DMS 273 (cell line): ENCODE data around the gene KDM2A.

Experiments
- DNase-seq: peaks from one replicate; lab custom pipeline; 2025; ENCODE audit not compliant: unreplicated experiment; lab: John Stamatoyannopoulos, UW

Gene KDM2A

DNA sequence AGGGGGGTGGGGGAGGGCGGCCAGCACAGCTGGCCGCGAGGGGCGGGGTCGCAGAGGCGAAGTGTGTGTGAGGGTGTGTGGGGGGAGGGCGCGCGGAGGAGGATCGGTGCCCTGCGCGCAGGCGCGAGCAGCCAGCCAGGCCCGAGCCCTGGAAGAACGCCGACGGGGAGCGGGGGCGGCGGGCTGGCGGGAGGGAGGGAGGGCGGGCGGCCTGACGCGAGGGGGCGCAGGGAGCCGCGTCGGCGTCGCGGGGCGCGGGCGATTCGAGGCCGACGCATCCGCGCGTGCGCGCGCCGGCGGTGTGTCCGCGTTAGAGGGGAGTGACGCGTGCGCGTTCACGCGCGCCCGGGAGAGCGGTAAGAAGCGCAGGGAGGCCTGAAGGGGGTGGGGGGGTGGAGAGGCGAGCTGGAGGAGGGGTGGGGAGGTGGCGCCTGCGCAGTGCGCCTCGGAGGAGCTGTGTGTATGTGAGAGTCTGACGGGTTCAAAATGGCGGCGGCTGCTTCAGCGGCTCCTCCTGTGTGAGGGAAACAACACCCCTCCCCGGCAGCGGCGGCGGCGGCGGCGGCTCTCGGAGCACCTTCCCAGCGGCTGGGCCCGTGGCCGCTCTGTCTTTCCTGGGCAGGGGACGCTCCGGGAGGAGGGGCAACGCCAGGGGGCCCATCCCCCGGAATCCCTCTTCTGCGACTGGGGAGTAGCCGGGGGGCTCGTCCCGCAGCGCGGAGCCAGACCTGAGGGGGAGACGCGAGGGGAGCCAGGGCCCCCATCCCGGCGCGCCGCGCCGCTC lies at the start of gene KDM2A:
TSS of gene KDM2A (plus strand) at position 463 of the 784 bp plus-strand sequence. CDS start 2,054 bp downstream, outside the sequence.
- DNase-seq: peak; percentile 99

DNA sequence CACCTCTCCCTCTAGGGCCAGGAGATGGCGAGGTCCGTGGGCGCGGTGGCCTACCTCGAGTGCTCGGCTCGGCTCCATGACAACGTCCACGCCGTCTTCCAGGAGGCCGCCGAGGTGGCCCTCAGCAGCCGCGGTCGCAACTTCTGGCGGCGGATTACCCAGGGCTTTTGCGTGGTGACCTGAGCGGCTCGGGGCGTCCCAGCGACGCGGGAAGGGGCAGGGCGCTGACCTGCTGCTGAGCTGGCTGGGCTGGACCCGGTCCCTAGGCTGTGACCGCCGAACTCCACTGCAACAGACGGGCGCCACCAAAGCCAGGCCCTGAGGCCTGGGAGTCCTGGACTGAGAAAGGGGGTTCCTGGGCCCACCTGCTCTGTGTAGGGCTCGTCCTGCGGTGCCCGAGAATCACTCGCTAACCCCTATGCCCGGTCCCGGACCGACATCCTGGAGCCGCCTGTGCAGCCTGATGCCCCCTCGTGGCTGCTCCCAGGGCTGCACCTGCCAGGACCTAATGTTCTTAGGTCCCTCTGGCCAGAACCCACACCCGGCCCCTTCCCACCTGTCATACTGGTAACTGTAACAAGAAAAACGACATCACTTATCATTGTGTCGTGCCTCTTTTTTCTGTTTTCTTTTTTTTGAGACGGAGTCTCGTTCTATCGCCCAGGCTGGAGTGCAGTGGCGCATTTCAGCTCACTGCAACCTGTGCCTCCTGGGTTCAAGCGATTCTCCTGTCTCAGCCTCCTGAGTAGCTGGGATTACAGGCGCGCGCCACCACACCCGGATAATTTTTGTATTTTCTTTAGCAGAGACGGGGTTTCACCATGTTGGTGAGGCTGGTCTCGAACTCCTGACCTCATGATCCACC lies 47.4 kb upstream of the KDM2A start:
- DNase-seq: peak; percentile 64

DNA sequence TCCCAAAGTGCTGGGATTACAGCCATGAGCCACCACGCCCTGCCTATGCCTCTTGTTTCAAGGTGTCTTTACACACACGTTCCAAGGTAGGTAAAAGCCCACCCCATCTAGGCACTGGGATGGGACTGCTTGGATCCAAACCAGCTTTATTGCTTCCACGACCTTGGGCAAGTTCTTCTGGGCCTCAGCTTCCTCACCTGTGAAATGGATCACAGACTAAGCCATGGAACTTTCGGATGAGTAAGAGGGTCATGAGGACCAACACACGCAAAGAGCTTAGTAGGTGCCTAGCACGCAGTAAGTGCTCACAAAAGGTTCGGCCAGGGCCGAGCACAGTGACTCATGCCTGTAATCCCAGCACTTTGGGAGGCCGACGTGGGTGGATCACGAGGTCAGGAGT lies 46.8 kb upstream of the KDM2A start:
- DNase-seq: no peak

DNA sequence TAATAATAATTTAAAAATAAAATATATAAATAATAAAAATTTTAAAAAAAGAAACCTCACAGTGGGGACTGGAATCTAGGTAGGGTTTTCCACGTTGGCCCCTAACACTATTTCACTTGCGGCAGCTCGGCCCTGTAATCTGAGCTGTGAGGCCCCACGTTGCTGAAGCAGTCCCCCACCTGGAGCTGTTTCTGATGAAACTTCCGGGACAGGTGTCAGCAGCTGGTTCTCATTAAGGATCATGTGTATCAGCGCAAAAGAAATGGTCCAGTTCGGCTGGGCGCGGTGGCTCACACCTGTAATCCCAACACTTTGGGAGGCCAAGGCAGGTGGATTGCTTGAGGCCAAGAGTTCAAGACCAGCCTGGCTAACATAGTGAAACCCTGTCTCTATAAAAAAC lies 45.2 kb upstream of the KDM2A start:
- no peak for DNase-seq

DNA sequence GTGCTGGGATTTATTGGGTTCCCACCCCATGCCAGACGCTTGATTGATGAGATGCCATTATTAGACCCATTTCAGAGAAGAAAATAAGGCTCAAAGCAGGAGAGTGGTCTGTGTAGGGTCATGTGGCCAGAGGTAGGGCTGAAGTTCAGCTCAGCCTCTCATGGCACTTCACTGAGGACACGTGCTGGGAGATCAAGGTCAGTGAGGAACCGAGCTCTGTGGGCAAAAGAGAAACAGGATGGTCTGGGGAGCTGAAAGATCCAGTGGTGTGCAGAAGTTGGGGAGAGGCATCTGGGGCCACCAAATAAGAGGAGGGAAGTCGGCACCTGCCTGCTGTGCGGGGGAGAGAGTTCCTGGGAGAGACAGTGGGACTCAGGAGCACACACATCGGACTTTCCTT lies 42.9 kb upstream of the KDM2A start:
- DNase-seq: no peak

DNA sequence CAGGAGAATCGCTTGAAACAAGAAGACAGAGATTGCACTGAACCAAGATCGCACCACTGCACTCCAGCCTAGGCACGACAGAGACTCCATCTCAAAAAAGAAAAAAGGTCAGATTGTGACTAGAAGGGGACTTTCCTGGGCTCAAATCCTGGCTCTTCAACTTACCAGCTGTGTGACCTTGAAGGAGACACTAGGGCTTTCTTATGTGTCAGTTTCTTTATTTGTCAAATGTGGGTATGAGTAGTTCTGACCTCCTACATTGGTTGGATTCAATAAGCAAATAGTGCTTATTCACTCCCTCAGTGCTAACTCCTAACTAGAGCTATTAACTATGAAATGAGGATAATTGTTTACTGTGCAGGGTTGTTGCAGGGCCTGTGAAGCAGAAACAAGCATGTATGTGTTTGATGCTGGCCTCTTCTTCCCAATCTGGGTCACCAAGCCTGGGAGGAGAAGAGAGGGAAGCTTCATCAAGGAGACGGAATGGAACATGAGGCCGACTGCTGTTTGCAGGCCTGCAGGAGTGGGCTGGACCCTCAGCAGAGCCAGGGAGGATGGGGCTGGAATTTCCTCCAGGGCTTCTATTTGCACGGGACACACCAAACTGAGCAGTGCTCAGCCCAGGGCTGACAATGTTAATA lies 39.9 kb upstream of the KDM2A start:
- DNase-seq: no peak

DNA sequence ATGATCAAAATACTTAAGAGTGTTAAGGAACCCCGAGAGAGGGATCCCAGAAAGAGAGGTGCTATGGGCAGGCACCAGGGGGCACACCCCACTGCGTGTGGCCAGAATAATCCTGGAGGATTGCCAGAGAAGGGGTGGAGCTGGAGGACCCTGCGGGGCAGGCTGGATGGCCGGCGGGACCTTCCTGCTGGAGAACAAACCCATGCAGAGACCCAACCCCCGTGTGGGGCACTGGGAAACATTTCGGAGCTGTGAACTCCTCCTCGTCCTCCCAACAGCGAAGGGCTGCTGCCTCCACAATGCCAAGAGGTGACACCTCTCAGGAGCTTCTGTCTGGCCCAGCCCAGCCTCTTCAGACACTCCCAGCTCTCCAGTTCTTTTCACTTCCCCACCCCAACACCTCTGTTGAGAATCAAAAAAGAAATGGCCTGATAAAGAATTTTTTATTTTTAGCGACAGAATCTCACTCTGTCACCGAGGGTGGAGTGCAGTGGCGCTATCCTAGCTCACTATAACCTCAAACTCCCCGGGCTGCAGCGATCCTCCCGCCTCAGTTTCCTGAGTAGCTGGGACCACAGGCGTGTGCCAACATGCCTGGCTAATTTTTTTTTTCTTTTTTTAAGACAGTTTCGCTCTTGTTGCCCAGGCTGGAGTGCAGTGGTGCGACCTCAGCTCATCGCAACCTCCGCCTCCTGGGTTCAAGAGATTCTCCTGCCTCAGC lies 36.8 kb upstream of the KDM2A start:
- no peak for DNase-seq

DNA sequence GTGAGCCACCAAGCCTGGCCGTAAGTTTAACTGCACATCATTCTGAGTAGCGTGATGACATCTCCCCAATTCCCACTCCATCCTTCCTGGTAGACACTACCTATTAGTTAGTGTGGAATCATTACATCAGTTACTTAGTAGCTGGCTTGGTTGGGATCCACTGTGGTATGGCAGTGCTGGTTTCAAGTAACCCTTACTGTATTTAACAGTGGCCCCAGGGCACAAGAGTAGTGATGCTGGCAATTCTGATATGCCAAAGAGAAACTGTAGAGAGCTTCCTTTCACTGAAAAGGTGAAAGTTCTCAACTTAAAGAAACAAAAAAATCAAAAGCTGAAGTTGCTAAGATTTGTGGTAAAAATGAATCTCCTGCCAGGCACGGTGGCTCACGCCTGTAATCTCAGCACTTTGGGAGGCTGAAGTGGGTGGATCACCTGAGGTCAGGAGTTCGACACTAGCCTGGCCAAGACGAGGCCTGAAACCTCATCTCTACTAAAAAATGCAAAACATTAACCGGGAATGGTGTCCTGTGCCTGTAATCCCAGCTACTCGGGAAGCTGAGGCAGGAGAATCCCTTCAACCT lies 35.2 kb upstream of the KDM2A start:
- no peak for DNase-seq

DNA sequence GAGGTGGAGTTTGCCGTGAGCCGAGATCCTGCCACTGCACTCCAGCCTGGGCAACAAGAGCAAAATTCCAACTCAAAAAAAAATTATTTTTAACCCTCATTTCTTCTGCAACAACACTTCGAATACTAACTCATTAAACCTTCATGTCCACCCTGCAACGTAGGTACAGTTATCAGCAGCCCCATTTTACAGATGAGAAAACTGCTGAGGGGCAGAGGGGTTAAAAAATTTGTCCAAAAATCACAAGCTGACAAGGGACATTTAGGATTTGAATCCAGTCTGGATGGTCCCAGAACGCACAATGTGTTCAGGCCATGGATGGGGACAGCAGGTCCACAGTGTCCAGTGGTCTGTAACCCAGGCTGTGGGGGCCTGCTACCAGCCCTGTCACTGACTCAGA lies 33.4 kb upstream of the KDM2A start:
- no peak for DNase-seq

DNA sequence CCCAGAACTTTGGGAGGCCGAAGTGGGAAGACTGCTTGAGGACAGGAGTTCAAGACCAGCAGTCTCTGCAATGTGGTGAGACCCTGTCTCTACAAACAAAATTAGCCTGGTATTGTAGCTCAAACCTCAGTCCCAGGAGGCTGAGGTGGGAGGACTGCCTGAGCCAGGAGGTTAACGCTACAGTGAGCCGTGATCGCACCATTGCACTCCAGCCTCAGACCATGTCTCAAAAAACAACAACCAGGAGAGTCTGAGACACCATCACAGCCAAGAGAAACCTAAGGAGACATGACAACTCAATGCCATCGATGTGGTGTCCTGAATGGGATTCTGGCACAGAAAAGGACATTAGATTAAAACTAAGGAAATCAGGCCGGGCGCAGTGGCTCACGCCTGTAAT lies 28.3 kb upstream of the KDM2A start:
- DNase-seq: no peak

DNA sequence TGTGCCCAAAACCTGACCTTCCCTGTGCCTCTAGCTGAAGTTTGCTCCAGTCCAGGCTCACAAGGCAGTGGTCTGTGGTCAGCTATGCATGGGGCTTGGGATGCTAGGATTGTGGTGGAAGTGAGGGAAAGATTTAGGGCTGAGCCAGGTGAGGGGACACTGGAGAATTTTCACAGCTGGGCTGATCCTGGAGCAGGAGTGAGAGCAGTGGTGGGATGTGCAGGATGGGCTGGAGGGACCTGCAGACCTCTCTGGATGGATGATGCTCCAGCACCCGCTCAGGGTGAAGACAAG lies 23.9 kb upstream of the KDM2A start:
- no peak for DNase-seq

DNA sequence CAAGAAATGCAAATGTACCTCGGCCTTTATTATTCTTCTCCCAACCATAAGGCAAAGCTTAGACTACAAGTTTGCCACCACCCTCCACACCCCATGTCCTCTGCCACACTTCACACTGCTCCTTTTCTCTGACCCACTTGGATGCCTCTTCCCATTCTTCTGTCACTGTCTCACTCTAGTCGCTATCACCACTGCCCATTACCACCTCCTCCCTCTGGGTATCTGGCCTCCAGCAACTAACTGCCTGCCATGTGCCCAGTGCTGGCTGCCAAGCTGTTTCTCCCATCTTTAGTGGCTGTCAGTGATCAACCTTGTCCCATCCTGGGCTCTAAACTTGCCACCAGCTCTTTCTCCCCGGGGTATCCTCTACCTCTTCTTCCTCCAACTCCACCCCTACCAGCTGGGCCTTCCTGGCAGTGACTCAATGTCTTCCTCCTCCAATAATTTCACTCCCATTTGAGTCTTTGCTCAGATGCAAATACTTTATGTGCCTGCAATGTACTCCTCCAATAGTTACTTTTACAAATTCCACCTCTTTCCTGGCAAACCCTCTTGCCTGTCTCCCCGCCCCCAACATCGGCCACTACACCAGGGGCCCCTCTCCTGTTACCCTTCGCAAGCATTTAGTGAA lies 20.1 kb upstream of the KDM2A start:
- peak; percentile 19 for DNase-seq

DNA sequence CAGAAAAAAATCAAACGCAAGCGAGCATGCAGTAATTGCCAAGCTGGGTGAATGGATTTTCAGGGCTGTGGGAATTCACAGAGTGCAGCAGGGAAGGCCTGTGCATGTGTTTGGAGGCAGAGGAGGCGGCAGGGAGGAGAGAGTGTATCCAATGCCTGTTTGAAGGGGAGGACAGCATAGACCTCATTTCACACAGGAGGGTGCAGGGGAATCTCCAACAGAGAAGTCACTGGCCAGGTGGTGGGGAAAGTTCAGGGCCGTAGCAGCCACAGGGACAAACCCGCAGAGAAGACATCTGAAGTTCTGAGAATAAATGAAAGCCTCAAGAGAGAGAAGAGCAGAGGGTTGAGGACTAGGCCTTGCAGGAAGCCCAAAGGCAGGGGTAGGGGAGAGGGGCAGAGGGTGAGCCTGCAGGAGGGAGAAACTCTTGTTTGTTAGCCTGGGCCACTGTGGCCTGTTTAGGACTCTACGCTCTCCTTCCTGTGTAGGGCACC lies 19.2 kb upstream of the KDM2A start:
- no peak for DNase-seq

DNA sequence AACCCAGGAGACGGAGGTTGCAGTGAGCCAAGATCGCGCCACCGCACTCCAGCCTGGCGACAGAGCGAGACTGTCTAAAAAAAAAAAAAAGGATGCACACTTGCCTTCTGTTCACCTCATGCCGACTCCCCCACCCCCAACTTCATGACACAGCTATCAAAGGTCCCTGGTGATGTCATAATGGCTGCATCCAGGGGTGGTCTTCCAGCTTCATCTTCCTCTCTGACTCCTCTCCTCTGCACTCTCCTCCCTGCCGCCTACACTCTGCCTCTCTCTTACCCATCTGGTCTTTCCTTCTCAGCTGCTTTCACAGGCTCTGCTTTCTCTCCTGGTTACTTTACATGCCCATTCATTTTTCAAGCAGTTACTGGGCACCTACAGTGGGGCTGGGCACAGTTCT lies 16.4 kb upstream of the KDM2A start:
- DNase-seq: no peak

DNA sequence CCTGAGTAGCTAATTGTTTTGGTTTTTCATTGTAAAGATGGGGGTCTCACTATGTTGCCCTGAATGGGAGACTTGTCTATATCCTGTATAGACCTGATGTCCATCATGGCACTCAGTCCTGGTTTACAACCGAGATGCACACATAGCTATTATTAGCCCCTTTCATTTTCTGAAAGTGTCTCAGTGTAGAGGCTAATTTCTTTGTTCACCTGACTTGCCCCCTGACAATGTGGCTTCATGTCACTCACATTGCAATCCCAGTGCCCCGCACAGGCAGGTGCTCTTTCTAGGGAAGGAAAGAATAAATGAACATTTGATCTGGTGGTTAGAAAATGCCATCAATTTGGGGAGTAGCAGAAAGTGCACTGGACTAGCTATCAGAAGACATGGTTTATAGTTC lies 13.1 kb upstream of the KDM2A start:
- no peak for DNase-seq

DNA sequence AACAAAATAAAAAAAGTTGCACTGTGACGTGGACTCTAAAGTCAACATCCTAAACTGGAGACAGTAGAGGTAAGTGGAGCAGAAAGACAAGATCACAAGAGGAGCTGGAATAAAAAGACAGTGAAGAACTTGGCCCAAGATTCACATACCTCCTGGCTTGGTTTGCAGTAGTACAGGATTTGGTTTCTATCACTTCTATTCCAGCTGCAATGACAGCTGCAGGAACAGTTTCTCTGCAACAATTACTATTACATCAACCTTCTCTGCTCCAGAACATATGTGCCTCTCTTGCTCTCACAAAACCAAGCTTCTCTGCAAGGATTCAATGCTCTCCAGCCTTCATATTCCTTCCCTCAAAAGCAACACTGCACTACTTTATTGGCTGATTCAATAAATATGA lies 7.8 kb upstream of the KDM2A start:
- peak; percentile 78 for DNase-seq

DNA sequence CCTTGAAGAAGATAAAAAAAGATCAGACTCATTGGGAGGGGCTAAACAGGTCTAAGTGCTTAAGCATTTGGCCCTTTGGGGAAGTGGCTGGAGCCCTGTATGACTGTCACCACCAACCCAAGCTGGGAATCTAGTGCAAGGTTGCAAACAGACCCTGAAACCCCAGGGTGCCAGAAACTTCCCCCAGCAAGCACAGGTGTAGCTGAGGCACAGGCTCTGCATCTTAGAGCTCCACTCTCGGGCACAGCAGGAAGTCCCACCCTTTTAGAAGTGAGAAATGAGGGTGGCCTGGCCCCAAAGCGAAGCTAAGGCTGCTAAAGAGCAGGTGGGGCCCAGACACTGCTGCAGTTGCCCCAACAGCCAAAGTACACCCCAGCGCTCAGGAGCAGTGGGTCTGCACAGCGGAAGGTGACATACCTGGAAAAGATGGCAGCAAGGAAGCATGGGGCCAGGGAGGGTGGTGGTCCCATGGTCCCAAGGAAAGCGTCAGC lies 5.8 kb upstream of the KDM2A start:
- DNase-seq: no peak

DNA sequence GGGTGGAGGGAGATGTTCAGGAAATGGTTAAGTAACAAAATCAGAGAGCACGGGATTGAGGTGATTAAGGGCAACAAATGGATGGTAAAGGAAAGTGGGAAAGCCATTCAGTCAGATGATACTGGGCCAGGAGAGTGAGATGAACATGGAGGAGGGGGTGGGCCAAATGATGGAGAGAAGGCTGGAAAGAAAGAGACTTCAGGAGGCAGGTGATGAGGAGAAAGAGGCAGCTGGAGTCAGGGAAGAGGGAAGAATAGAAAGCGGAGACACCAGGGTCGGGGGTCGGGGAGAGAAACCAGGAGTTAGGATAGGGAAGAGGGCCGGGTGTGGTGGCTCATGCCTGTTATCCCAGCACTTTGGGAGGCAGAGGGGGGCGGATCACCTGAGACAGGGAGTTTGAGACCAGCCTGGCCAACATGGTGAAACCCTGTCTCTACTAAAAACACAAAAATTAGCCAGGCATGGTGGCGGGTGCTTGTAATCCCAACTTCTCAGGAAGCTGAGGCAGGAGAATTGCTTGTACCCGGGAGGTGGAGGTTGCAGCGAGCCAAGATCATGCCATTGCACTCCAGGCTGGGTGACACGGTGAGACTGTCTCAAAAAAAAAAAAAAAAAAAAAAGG lies 4.7 kb upstream of the KDM2A start:
- DNase-seq: no peak

DNA sequence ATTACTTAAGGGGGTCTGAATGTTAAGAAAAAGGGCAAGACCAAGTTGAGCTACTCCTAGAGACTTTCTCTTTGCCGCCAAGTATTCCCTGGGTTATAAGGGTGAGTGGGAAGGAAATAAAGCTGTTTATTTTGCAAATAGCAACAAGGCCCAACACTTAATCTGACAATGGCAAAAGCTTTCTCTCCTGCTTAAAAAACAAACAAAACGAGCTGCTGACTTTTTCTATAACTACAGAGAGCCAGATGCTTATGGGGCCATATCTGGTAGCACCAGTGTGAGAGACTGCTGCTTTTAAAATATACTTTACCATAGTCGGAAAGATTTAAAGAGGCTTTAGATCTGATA lies 2.3 kb upstream of the KDM2A start:
- DNase-seq: peak; percentile 36

DNA sequence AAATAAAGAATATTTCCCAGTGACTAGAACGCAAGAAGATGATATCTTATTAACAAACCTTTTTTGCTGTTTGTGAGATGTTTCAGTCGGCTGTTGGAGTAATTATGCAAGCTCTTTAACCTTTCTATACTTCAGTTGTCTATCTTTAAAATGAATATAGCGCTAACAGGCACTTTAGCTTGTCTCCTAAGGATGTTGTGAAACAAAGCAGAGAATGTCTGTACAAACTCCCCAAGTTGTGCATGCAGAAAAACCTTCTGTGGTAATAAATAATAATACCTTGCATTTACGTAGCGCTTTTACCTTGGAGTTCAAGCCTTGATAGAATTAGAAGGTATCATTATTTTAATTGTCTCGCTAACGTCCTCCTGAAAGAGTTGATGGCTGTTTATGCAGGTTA lies 1.9 kb upstream of the KDM2A start:
- no peak for DNase-seq
